PC-9 (cell line): ENCODE data around the gene CCDC121.

ENCODE experiments used
- CTCF ChIP-seq: fragments of 200-600 bp; sonication (generic); conservative IDR thresholded peaks from 2 replicates; pipeline ENCODE4 v1.6.1; 2017; ENCODE audit warnings: mixed run types, antibody characterized with exemption, mild to moderate bottlenecking, moderate library complexity
- EZH2 ChIP-seq: fragments of 200-600 bp; sonication (generic); IDR thresholded peaks from 2 replicates; pipeline ENCODE4 v1.8.0; 2017; ENCODE audit warnings: antibody characterized with exemption, low read depth

GRCh38 chr2:27640722-27641245 lies 12.0 kb upstream of the CCDC121 start:
- TF ChIP-seq CTCF (no peak), EZH2 (no peak)
